Esophagus muscularis mucosa (tissue), 4 donors: Measurements from ENCODE around the gene ALKBH4.
"Not testable (repeated sequence)": the region's sequence is repeated elsewhere in the genome, so short reads cannot be mapped to it uniquely, and the experiment has no call there.

Source experiments
- CTCF ChIP-seq, 3 experiments: fragments of 200-600 bp in 2 of 3; fragments of 450-650 bp in 1 of 3; sonication (generic) in 2 of 3; IDR thresholded peaks; one replicate each; pipeline ENCODE4 v1.5.1; 2017 to 2019; ENCODE audit warnings: antibody characterized with exemption in 3 of 3, mild to moderate bottlenecking in 2 of 3, moderate library complexity in 1 of 3
- EP300 ChIP-seq: sonication (generic); formaldehyde crosslinking; IDR thresholded peaks from one replicate; pipeline ENCODE4 v1.6.1; 2017; ENCODE audit warnings: antibody characterized with exemption
- POLR2A ChIP-seq: fragments of 450-650 bp; IDR thresholded peaks from one replicate; pipeline ENCODE4 v1.6.1; 2017; ENCODE audit warnings: antibody characterized with exemption, moderate library complexity, mild to moderate bottlenecking, low read depth
- POLR2AphosphoS5 ChIP-seq, 2 donors: sonication (generic); formaldehyde crosslinking; IDR thresholded peaks; one replicate each; pipeline ENCODE4 v1.6.1; 2017; ENCODE audit warnings: antibody characterized with exemption in 2 of 2

GRCh38 chr7:102494026-102494425, 29.4 kb upstream of the ALKBH4 start:
- not testable (repeated sequence) for TF ChIP-seq CTCF (IDR thresholded peaks at IDR 0.05); POLR2A; EP300; POLR2AphosphoS5 (IDR thresholded peaks at IDR 0.05)
